Measurements from ENCODE around the gene ARMH4. TPM values are rescaled to one million over a fixed set of nuclear protein-coding genes. Genes with fewer than 3 reads are reported as not detected.

ARMH4 gene
- total and polyA plus RNA-seq, 2 experiments from 2014 or later, result 48.6 to 64.6 TPM

DNA sequence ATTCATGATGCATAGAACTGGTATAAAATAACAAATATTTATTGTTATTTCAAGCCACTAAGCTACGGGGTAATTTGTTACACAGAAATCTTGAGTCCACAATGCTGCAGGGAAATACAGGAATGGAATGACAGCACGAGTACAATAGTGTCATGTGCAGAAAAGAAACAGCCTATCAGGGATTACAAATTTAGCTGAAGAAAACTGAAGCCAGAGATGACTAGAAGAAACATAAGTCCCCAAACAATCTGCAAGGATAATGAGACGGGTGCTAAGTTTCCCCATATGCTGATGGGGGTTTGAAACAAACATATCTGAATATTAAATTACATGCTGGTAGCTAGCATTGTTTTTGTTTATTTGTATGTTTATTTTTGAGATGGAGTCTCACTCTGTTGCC lies 8.9 kb downstream of the ARMH4 start:
- no peaks in the 10 kb centered on the region for H3K27me3 ChIP-seq
- peaks cover 31% of the 10 kb centered on the region for H3K4me1 ChIP-seq (ENCODE audit: low read depth)
- TF ChIP-seq, protein P1, sequence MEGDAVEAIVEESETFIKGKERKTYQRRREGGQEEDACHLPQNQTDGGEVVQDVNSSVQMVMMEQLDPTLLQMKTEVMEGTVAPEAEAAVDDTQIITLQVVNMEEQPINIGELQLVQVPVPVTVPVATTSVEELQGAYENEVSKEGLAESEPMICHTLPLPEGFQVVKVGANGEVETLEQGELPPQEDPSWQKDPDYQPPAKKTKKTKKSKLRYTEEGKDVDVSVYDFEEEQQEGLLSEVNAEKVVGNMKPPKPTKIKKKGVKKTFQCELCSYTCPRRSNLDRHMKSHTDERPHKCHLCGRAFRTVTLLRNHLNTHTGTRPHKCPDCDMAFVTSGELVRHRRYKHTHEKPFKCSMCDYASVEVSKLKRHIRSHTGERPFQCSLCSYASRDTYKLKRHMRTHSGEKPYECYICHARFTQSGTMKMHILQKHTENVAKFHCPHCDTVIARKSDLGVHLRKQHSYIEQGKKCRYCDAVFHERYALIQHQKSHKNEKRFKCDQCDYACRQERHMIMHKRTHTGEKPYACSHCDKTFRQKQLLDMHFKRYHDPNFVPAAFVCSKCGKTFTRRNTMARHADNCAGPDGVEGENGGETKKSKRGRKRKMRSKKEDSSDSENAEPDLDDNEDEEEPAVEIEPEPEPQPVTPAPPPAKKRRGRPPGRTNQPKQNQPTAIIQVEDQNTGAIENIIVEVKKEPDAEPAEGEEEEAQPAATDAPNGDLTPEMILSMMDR (IDR thresholded peaks at IDR 0.05; ENCODE audit: low read depth, low read length), result no peak
- no peaks in the 10 kb centered on the region for H3K36me3 ChIP-seq
- no peaks in the 10 kb centered on the region for H3K9me3 ChIP-seq (ENCODE audit: low read depth)
- DNase-seq (ENCODE audit: low read depth in 1 of 2, low spot score in 1 of 2), result no peak
- H3K27ac ChIP-seq, result no peak overlapping the region
- H3K4me3 ChIP-seq, result no peak overlapping the region

DNA sequence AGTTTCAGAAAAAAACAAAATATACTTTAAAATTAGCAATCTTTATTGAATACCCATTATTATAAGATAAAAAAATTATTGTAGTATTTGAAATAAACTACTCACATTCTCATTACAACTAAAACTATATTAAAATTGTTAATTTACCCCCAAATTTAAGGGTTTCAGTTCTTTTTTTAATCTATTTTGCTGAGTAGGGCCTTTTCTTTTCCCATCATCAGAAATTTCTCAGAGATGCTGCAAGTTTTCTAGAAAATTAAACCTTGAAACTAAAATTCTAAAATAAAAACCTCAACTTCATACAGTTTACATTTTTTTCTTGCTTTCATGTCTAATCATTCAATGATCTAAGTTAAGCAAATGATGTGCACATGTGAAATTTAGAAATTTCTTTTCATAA lies 10.1 kb downstream of the ARMH4 start:
- Histone ChIP-seq H3K4me1 (ENCODE audit: low read depth) (peaks cover 43% of the 10 kb centered on the region), H3K36me3 (no peaks in the 10 kb centered on the region), H3K27me3 (no peaks in the 10 kb centered on the region), H3K27ac (no peak overlapping the region), H3K4me3 (no peak overlapping the region), H3K9me3 (ENCODE audit: low read depth) (no peaks in the 10 kb centered on the region)
- TF ChIP-seq, protein P1 (IDR thresholded peaks at IDR 0.05; ENCODE audit: low read depth, low read length), result no peak
- no peak for DNase-seq (ENCODE audit: low read depth in 1 of 2, low spot score in 1 of 2)

DNA sequence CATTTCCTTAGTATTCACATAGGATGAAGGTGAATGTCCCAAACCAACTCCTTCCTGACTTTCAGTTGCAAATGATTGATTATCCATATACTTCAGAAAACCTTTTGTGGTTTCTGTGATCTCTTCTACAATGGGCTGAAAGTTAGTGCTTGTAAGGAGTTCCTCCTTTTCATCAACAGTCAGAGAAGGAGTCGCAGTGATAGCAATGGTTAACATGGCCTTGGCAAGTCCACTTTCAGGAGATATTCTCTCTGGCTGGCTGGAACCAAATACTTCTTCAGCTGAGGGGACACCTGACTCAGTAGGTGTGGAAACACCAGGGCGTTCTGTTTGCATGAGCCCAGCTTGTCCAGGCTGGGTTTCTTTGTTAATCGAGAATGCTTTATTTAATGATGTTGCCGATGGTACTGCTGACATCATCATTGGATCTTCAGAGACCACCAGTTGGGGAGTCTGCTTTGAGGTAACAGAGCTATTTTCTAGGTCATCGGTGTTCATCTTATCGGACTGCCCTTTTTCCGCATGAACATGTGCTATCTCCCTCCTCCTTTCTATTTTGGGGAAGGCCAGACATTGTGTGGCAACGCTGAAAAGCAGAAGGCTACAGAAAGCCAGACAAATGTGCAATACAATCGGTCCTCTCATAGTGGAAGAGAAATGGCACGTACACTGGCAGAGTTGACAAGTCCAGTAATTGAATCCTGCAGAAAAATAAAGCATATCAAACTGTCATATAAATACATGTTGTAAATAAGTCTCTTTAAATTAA lies 13.1 kb downstream of the ARMH4 start:
- Histone ChIP-seq H3K36me3 (no peaks in the 10 kb centered on the region), H3K4me1 (ENCODE audit: low read depth) (peaks cover 51% of the 10 kb centered on the region), H3K27me3 (no peaks in the 10 kb centered on the region), H3K9me3 (ENCODE audit: low read depth) (no peaks in the 10 kb centered on the region), H3K4me3 (no peak overlapping the region), H3K27ac (peak overlapping the region; percentile 79)
- no peak for DNase-seq (ENCODE audit: low read depth in 1 of 2, low spot score in 1 of 2)
- TF ChIP-seq, protein P1 (IDR thresholded peaks at IDR 0.05; ENCODE audit: low read depth, low read length), result no peak

DNA sequence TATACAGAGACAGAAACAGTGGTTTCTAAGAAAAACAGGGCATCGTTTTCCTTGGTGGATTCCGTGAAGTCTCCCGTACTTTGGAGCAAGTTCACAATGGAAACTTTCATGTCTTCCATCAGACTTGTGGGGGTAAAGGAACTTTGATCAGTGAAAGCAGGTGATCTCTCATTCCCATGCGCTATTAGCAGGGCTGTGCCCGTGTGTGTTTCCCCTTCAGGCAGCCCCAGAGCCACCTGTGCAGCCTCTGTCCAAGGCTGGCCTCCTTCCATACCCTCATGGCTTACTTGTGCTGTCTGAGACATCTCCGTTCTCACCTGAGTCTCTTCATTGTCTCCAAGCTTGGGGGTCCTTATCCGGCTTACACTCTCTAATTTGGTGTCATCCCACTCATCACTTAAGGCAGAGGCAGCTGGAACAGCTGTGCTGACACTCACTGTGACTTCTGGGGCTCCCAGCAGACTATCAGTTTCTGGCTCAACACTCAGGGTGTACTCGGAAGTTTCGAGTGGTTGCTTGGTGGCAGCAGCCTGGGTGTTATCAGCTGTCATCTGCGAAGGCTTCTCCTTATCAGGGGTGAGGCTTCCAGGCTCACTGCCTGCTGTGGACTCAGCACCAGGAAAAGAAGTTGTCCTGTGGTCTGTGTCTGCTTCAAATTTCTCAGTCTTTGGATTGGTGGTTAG lies 13.8 kb downstream of the ARMH4 start:
- TF ChIP-seq, protein P1 (IDR thresholded peaks at IDR 0.05; ENCODE audit: low read depth, low read length), result no peak
- peak overlapping the region; percentile 79 for H3K27ac ChIP-seq
- no peaks in the 10 kb centered on the region for H3K27me3 ChIP-seq
- no peaks in the 10 kb centered on the region for H3K36me3 ChIP-seq
- H3K4me1 ChIP-seq (ENCODE audit: low read depth), result peaks cover 58% of the 10 kb centered on the region
- no peaks in the 10 kb centered on the region for H3K9me3 ChIP-seq (ENCODE audit: low read depth)
- peak in 1 of 2 donors; percentile 38 for DNase-seq (ENCODE audit: low read depth in 1 of 2, low spot score in 1 of 2)
- no peak overlapping the region for H3K4me3 ChIP-seq

DNA sequence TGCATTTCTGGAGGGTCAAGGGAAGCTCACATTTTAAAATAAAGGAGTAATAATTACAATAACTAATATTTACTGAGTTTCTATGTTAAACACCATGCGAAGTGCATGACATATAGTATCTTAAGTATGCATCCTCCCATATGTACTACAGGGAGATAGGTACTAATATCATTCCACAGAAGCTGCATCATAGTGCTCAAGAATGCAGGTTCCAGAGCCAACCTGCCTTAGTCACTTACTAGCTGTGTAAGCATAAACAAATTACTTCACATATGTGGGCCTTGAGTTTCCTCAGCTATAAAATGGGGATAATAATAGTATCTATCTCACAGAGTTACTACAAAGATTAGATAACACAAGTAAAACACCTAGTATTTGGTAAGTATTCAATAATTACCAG lies 18.3 kb downstream of the ARMH4 start:
- TF ChIP-seq, protein P1 (IDR thresholded peaks at IDR 0.05; ENCODE audit: low read depth, low read length), result no peak

More for the DNA sequence above, 18.3 kb downstream of the ARMH4 start:
- DNase-seq (ENCODE audit: low read depth in 1 of 2, low spot score in 1 of 2), result peak in 1 of 2 donors; percentile 45
- Histone ChIP-seq H3K4me1 (ENCODE audit: low read depth) (peaks cover 82% of the 10 kb centered on the region), H3K36me3 (no peaks in the 10 kb centered on the region), H3K27me3 (no peaks in the 10 kb centered on the region), H3K4me3 (no peak overlapping the region), H3K27ac (peak overlapping the region; percentile 66), H3K9me3 (ENCODE audit: low read depth) (no peaks in the 10 kb centered on the region)
